OCI-LY3 (cell line): ENCODE data around the gene SPEF1.
A peak's percentile ranks its signal among the peaks of the same experiment; 100 is the strongest.
"Not testable (repeated sequence)": the region's sequence is repeated elsewhere in the genome, so short reads cannot be mapped to it uniquely, and the experiment has no call there.

Experiments used
- H2AFZ ChIP-seq: fragments of 200-600, 300-600 bp; shearing (Covaris generic); 2 replicates; pipeline ENCODE4 v1.6.0; 2014; ENCODE audit warnings: antibody characterized with exemption, low read depth, low read length
- H3K27ac ChIP-seq: fragments of 200-600, 300-600 bp; sonication (generic); 2 replicates; pipeline ENCODE4 v1.5.1; 2014; ENCODE audit warnings: mild to moderate bottlenecking, low read length, moderate library complexity, mixed read lengths
- H3K27me3 ChIP-seq: fragments of 200-600, 300-600 bp; sonication (generic); 2 replicates; pipeline ENCODE4 v1.6.1; 2014; ENCODE audit warnings: low read depth, low read length, mixed read lengths
- H3K36me3 ChIP-seq: fragments of 200-600, 300-600 bp; sonication (generic); replicated peaks from 2 replicates; pipeline ENCODE3; 2014; ENCODE audit warnings: low read depth, low read length, mixed read lengths
- H3K4me1 ChIP-seq: fragments of 300-600, 200-600 bp; sonication (generic); 2 replicates; pipeline ENCODE4 v1.6.1; 2014; ENCODE audit warnings: low read length, mixed read lengths
- H3K4me2 ChIP-seq: fragments of 200-600, 300-600 bp; sonication (generic); 2 replicates; pipeline ENCODE4 v1.6.1; 2014; ENCODE audit warnings: low read length, mixed read lengths
- H3K4me3 ChIP-seq: fragments of 300-600, 200-600 bp; sonication (generic); 2 replicates; pipeline ENCODE4 v1.5.1; 2014; ENCODE audit warnings: antibody characterized with exemption, mild to moderate bottlenecking, low read length, moderate library complexity
- H3K79me2 ChIP-seq: fragments of 300-600, 200-600 bp; shearing (Covaris generic); 2 replicates; pipeline ENCODE4 v1.6.1; 2014; ENCODE audit warnings: mild to moderate bottlenecking, low read length, mixed read lengths
- H3K9ac ChIP-seq: fragments of 300-600, 200-600 bp; shearing (Covaris generic); 2 replicates; pipeline ENCODE4 v1.6.0; 2014; ENCODE audit warnings: mild to moderate bottlenecking, low read length, moderate library complexity
- H3K9me3 ChIP-seq: fragments of 200-600, 300-600 bp; shearing (Covaris generic); 2 replicates; pipeline ENCODE4 v1.6.1; 2014; ENCODE audit warnings: low read length, mixed read lengths; ENCODE audit not compliant: insufficient read depth
- H4K20me1 ChIP-seq: fragments of 200-600, 300-600 bp; sonication (generic); 2 replicates; pipeline ENCODE4 v1.6.1; 2016; ENCODE audit warnings: low read length, mixed read lengths; ENCODE audit not compliant: insufficient read depth
- EZH2phosphoT487 ChIP-seq: fragments of 200-600 bp; shearing (Covaris generic); IDR thresholded peaks from 2 replicates; pipeline ENCODE4 v1.6.1; 2018; ENCODE audit warnings: antibody characterized with exemption, mixed run types, low read depth
- TF ChIP-seq, protein P1 (sequence below): fragments of 200-600, 300-600 bp; sonication (generic); IDR thresholded peaks from 2 replicates; pipeline ENCODE4 v1.5.1; 2014; ENCODE audit warnings: antibody characterized with exemption, low read length, low read depth

The SPEF1 gene

DNA sequence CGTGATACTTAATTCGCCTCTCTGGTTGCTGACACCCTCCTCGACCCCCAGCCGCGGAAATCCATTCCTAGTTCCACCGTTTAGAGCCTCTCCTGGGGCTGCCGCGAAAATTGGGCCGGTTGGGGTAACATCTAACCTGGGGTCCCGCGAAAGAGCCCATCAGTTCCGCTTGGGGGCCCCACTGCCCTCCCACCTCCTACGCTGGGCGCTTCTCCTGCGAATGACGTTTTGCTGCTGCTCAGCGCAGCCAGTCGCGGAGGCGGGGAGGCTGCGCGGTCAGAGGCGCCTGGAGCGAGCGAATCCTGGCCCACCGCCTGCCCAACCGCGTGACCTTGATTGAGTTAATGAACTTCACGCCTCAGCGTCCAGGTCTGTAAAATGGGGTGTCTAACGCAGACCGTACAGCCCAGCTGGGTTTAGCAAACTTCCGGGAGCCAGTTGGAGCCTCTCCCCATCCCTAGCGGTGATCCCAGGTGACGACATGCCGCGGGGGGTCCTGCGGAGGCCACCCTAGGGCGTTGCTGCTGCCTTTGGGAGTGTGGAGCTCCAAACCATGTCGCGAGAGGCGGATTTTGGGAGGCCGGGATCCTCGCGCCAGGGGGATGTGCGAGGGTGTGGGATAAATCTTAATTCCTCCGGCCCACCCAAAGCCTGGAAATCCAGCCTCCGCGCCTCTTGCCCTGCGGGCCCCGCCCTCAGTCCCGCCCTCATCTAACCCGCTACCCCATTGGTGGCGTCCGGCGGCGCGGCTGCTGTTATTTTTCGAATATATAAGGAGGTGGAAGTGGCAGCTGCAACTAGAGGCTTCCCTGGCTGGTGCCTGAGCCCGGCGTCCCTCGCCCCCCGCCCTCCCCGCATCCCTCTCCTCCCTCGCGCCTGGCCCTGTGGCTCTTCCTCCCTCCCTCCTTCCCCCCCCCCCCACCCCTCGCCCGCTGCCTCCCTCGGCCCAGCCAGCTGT lies 14.5 kb upstream of the SPEF1 start, which contains the start of gene CDC25B:
Gene CDC25B (plus strand): TSS at position 800 of the 958 bp plus-strand sequence. CDS start 222 bp downstream, outside the sequence.
- Histone ChIP-seq H3K27me3 (no peaks in the 10 kb centered on the region), H3K4me2 (peak within 1 kb of the TSS; percentile 79), H3K4me1 (peaks cover 26% of the 10 kb centered on the region), H3K36me3 (peaks cover 11% of the 10 kb centered on the region), H3K4me3 (peak within 1 kb of the TSS; percentile 86), H2AFZ (peak within 1 kb of the TSS; percentile 92), H3K79me2 (peaks cover 8% of the 10 kb centered on the region), H3K9me3 (no peaks in the 10 kb centered on the region), H4K20me1 (no peaks in the 10 kb centered on the region), H3K9ac (peak within 1 kb of the TSS; percentile 95), H3K27ac (peak within 1 kb of the TSS; percentile 78)
- TF ChIP-seq, protein P1, sequence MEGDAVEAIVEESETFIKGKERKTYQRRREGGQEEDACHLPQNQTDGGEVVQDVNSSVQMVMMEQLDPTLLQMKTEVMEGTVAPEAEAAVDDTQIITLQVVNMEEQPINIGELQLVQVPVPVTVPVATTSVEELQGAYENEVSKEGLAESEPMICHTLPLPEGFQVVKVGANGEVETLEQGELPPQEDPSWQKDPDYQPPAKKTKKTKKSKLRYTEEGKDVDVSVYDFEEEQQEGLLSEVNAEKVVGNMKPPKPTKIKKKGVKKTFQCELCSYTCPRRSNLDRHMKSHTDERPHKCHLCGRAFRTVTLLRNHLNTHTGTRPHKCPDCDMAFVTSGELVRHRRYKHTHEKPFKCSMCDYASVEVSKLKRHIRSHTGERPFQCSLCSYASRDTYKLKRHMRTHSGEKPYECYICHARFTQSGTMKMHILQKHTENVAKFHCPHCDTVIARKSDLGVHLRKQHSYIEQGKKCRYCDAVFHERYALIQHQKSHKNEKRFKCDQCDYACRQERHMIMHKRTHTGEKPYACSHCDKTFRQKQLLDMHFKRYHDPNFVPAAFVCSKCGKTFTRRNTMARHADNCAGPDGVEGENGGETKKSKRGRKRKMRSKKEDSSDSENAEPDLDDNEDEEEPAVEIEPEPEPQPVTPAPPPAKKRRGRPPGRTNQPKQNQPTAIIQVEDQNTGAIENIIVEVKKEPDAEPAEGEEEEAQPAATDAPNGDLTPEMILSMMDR, result no peak; the same call in 1 of the 2 replicates
- TF ChIP-seq EZH2phosphoT487, result no peak

DNA sequence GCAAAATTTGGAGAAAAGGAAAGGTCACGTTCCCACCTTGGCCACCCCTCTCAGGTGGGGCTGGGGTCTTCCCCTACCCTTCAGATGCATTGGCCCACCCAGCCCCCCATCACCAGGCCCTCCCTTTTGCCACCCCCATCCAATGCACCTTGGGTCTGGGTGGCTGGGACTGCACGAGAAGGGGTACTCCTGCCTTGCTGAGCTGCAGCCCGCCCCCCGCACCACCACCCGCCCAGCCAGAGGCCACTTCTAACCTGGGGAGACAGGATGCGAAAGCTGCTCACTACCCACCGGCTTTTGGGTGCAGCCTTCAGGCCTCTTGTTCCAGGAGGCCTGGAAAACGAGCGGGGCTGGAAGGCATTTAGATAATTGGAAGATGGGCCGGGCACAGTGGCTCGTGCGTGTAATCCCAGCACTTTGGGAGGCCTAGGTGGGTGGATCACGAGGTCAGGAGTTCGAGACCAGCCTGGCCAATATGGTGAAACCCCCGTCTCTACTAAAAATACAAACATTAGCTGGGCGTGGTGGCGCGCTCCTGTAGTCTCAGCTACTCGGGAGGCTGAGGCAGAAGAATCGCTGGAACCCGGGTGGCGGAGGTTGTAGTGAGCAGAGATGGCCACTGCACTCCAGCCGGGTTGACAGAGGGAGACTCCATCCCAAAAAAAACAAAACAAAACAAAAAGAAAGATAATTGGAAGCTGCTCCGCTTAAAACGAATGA lies 13.6 kb upstream of the SPEF1 start:
- no peaks in the 10 kb centered on the region for H4K20me1 ChIP-seq
- peak overlapping the region; percentile 79 for H3K4me2 ChIP-seq
- H2AFZ ChIP-seq, result peak overlapping the region; percentile 92
- TF ChIP-seq, protein P1, result no peak
- TF ChIP-seq EZH2phosphoT487, result no peak
- H3K27me3 ChIP-seq, result no peaks in the 10 kb centered on the region
- peak overlapping the region; percentile 95 for H3K9ac ChIP-seq
- H3K79me2 ChIP-seq, result peaks cover 8% of the 10 kb centered on the region
- H3K27ac ChIP-seq, result peak overlapping the region; percentile 78; the same call in 1 of the 2 replicates
- peak overlapping the region; percentile 86 for H3K4me3 ChIP-seq
- no peaks in the 10 kb centered on the region for H3K9me3 ChIP-seq
- H3K4me1 ChIP-seq, result peaks cover 26% of the 10 kb centered on the region
- peaks cover 11% of the 10 kb centered on the region for H3K36me3 ChIP-seq

DNA sequence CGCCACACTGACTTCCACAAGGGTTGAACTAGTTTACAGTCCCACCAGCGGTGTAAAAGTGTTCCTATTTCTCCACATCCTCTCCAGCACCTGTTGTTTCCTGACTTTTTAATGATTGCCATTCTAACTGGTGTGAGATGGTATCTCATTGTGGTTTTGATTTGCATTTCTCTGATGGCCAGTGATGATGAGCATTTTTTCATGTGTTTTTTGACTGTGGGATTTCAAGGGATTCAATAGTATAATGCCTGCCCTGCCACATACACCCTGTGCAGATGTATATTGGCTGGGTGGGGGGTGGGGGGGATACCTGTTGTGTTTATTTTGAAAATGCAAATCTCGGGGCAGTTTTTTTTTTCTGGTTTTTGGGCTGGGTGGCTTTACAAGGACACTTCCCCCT lies 12.9 kb upstream of the SPEF1 start:
- not testable (repeated sequence) for H4K20me1 ChIP-seq, H3K4me2 ChIP-seq, H3K4me3 ChIP-seq, H3K27ac ChIP-seq, H3K79me2 ChIP-seq, H3K9me3 ChIP-seq, H3K9ac ChIP-seq, H3K27me3 ChIP-seq, H2AFZ ChIP-seq
- Histone ChIP-seq H3K4me1 (peaks cover 19% of the 10 kb centered on the region), H3K36me3 (peaks cover 11% of the 10 kb centered on the region)

DNA sequence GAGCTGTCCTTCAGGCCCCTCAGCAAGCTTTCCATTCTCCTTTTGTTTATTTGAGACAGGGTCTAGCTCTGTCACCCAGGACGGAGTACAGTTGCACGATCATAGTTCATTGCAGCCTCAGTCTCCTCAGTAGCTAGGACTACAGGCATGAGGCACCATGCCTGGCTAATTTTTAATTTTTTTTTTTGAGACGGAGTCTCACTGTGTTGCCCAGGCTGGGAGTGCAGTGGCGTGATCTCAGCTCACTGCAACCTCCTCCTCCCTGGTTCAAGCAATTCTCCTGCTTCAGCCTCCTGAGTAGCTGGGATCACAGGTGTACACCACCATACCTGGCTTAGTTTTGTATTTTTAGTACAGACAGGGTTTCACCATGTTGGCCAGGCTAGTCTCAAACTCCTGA lies 8.0 kb upstream of the SPEF1 start:
- not testable (repeated sequence) for H2AFZ ChIP-seq, H3K79me2 ChIP-seq, H3K9ac ChIP-seq, H3K36me3 ChIP-seq, H3K27me3 ChIP-seq, H3K9me3 ChIP-seq, H3K4me3 ChIP-seq, H3K27ac ChIP-seq, H3K4me1 ChIP-seq, H4K20me1 ChIP-seq, H3K4me2 ChIP-seq
